ENCODE results near the gene FRRS1L.

The FRRS1L gene, protein sequence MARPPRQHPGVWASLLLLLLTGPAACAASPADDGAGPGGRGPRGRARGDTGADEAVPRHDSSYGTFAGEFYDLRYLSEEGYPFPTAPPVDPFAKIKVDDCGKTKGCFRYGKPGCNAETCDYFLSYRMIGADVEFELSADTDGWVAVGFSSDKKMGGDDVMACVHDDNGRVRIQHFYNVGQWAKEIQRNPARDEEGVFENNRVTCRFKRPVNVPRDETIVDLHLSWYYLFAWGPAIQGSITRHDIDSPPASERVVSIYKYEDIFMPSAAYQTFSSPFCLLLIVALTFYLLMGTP

DNA sequence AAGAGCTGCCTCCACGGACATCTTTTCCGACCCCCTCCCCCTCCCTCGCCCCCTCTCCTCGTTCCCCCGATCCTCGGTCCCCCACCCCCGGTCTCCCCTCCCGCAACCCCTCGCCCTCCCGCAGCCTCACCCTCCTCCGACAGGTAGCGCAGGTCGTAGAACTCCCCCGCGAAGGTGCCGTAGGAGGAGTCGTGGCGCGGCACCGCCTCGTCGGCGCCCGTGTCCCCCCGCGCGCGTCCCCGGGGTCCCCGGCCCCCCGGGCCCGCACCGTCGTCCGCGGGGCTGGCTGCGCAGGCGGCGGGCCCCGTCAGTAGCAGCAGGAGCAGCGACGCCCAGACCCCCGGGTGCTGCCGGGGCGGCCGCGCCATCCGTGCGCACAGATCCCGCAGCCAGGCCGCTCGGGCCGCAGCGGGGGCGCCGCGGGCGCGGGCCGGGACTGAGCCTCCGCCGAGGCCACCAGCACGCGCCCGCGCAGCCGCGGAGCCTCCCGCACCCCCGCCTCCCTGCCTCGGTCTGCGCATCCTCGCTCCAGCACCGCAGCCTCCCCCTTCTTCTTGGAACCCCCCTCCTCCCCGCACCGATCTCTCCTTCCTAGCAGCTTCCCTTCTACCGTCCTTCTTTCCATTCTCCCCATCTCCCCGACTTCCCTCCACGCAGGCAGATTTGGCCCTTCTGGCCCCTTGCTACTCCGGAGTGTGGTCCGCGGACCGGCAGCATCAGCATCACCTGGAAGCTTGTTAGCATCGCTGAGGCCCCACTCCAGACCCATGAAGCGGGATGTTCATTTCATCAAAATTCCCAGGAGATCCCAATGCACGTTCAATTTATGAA lies at the start of gene FRRS1L:
Gene FRRS1L, minus strand, starts transcription at position 479 of the 831 bp plus-strand sequence. Its CDS starts 111 bp downstream, at position 368.
- DNase-seq, result no peak

DNA sequence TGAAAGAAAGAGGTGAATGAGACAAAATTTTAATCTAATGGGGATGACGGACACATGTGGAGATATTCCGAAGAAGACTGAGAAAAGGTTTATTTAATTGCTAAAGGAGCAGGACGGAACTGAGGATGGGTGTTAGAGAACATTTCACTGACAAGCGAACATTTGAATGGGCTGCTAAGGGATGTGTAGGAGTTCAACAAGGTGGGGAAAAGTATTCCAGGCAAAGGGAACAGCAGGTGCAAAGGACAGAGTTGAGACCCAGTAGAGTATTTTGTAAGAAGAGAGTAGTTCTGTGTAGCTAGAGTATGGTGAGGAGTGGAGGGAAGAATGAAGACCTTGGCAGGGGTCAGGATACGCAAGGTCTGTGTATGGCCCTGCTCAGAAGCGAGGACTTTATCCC lies 47.4 kb upstream of the FRRS1L start:
- DNase-seq, result no peak

DNA sequence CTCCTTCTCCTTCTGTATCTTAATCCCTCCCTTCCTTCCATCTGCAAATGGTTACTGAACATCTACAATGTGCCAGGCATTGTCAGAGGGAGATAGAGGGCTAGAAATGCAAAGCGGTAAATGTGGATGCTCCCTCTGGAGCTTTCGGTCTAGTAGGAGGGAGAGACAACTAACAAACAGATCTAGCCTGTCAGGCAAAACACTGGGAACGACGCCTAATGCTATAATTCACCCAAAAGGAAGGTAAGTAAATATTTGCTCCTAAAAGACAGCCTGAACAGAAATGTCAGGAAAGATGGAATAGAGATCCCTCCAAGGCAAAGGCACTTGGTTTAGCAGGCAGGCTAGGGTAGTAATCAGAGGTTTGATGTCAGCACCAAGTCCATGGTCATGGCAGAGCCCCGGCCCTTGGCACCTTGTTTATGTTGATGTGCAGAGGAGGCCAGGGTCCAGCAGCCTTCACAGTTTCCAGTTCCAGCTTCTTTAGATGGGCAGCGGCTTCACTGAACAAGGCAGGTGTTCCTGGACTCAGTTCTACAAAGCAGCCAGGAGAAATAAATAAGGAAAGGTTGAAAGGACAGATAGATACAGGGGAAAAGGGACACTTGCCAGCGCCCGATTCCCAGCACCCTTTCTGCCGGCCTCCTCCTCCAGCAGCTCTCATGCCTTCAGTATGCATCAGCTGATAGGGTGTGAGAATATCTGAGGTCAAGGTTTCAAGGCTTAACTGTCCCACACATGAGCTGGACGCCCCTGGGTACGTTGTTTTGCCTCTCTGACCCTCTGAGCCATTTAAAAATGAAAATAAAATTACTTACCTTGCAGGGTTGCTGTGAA lies 46.5 kb upstream of the FRRS1L start:
- no peak for DNase-seq

DNA sequence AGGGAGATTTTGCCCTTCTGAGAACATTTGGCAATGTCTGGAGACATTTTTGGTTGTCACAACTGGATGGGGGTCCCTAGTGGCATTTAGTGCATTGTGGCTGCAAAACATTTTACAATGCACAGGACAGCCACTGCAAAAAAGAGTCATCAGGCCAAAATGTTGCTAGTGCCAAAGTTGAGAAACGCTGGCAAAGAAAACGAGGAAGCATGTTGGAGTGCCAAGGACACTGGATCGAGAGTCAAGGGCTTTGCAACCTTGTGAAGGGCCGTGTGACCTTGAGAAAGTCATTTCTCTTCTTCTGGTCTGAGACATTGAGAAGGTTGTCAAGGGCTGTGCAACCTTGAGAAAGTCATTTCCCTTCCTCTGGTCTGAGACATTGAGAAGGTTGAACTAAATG lies 45.7 kb upstream of the FRRS1L start:
- DNase-seq, result no peak

DNA sequence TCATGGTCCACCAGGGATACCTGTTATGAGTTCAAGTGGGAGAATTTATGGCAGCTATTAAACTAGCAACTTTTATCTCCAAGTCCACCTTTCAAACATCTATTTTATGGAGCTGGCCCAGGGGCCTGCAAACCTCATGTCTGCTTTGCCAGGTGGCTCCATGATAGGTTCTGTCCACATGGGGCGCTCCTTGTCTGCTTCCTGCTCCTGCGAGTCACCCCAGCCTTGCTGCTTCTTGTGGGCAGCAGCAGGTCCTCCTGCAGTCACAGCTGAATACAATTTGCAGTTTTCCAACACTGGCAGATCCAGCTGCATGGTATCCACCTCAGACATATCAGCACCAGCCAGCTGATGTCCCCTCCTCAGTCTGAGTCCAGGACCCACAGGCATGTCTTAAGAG lies 39.6 kb upstream of the FRRS1L start:
- DNase-seq, result no peak

DNA sequence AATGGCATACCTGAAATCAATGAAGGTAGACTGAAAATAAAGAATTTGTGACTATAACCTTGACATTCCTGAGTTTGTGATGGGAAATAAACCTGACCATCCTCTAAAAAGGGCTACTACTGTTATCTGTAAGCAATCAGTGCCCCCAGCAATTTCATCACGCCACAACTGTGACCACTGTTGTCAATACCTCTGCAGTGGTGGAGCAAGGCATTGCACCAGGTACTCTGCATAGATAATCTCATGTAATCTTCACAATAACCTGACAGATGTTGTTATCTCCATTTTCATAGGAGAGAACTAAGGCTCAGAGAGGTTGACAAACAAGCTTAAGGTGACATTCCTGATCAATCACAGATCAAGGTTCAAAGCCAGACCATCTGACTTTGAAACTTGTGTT lies 38.5 kb upstream of the FRRS1L start:
- no peak for DNase-seq

DNA sequence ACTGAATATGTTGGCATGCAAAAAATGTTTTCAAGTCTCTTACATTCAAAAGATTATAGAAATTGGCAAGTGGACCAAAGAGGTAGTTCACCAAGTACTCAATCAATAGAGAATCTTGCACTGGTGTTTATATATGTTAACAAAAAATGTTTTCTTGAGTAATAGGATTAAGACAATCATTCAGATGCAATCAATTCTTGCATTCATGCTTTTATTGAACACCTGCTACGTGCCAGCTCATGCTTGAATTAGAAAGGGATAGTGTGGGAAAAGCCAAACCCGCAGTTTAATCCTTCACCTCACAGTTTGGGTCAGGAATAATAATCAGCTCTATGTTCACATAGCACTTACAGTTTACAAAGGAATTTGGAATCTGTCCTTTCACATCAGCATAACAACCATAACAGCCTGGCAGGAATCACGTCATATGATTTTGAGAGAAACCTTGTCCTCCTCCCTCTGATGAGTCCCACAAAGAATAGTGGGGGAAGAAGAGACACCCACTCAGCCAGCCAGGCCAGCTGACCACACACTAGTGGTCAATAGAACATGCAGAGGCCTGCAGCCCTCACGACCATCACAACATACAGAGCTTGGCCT lies 36.8 kb upstream of the FRRS1L start:
- no peak for DNase-seq

DNA sequence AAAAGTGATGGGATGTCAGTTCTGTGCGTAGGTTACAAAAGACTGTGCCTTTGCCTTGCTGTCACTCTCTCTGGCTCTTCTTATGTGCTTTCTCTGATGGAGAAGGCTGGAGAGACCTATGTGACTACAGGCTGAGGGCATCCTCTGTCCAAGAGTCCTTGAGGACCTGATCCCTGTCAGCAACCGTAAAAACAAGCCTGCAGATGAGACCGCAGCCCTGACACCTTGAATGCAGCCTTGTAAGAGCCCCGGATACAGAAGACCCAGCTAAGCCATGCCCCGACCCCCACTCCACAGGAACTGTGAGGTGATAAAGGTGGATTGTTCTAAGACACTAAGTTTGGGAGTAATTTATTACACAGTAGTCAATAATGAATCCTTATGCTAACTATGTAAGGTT lies 32.6 kb upstream of the FRRS1L start:
- no peak for DNase-seq

DNA sequence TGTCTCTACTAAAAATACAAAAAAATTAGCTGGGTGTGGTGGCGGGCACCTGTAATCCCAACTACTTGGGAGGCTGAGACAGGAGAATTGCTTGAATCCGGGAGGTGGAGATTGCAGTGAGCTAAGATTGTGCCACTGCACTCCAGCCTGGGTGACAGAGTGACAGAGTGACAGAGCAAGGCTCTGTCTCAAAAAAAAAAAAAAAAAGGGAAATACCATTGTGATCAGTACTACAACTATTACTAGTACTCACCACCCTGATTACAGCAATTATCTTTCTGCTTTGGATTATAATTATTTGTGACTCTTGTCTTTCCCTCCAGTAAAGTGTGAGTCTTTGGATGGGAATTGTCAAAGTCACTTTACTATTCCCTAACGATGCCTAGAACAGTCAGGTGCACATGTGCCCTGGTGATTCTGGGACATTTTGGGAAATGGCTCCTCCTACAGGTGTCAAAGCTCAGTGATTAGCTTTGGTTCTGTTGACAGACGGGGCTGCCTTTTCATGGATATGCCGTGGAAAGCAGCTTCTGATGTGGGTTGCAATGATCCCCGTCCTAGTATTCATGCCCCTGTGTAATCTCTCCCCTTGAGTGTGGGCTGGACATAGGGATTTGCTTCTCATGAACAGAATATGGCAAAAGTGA lies 31.8 kb upstream of the FRRS1L start:
- DNase-seq, result no peak

DNA sequence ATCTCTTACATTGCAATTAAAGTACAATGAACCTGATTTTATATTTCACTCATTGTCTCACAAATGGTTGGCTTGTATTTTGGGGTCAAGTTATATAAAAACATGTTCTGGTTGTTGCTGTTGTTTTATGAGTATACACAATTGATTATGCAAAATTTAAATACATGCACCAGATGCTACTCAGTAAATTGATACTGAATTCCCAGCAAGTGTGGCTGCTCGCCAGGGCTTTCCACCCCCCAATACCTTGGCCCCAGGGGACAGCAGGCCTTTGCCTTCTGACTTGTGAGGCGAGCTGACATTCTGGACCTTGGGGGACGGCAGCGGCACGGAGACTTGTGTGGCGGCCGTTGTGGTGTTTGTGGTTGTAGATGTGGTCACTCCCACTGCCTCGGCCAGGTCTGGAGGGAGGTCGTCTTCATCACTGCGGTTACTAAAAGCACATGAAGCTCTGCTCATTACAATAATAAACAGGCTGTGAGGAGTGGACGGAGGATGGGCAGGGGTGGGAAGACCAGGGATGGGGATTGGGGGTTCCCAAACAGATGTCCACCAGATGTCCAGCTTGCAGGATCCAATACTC lies 27.0 kb upstream of the FRRS1L start:
- DNase-seq, result no peak

DNA sequence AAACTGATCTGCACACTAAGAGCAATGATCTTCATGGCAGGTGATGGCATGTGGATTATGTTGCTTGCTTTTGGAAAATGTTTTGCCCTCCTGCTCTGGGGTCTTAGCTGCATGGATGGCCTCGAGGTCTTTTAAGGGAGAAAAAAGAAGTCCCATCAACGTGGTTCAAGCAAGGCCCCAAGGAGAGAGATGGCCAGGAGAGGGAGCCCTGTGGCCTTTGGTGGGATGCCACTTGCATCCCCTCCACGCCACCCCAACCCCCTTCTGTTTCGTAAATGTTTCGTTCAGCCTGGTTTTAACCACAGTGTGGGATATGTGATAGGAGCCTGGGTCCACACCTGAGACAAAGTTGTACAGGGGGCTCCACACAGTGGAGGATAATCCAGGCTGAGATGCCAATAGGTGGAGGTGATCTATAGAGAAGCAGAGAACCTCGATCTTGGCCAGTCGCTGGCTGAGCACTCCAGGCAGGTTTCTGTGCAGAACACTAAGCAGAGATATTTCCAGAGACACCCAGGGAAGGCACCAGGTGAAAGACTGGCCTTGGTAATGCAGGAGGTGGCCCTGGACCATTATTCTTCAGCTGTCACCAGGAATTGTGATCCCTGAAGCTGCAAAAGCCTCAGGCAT lies 25.8 kb upstream of the FRRS1L start:
- no peak for DNase-seq

DNA sequence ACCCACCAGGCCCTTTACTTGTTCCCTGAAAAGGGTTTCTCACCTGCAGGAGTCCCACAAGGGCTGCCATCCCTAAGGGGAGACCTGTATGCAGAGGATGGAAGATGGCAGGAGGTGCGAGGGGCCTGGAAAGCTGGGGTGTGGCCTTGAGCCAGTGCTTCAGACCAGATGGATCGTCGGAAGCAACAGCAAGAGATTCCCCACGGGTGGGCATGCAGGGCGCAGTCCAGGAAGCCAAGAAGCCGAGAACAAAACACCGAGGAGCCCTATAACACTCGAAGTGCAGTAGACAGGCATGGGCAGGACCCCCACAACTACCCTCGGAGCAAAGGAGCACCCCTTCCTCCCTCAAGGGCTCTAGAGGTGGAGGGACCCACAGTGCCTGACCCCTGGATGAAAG lies 24.7 kb upstream of the FRRS1L start:
- DNase-seq, result no peak

DNA sequence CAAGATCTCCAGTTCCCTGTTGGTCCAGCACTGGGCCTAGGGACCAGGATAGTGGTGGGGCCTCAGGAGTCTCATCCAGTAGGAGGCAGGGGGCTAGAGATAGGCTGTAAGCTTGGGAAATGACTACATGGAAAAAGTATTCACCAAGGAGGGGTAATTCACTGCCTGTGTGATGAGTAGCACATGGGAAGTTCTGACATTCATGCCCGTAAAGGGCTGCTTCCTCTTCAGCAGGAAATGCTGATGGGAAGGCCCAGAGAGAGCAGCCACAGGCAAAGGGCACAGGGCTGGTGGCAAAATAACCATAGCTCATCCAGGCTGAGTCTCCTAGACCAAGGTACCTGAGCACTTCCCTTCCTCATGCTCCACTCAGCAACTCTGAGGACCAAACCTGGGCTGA lies 23.1 kb upstream of the FRRS1L start:
- no peak for DNase-seq

DNA sequence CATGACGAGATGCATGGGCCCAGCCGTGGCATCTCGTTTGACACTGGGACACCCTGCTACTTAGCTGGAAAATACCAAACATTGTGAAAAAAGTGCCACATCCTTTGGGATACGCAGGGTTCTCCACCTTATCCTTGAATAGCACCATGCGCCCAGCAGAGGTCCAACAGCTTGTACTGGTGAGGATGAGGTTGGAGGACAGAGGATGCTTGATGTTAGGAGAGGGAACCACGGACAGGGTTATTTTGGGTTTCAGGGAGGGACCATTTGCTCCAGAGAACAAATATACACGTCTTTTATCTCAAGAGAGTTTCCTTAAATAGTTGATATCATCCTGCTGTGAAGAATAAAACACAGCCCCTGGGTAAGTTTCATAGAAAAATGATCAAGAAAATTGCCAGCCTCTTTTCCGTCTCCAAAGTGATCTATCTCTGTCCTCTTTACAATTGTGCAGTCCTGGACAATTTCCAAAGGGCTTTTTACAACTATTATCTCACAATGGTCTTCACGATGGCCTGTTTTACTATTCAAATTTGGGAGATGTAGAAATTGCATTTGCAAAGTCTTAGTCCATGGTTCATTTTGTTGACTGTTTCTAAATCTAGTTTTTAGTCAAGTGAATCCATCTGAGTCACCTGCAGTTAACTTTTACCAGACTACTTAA lies 19.9 kb upstream of the FRRS1L start:
- no peak for DNase-seq

DNA sequence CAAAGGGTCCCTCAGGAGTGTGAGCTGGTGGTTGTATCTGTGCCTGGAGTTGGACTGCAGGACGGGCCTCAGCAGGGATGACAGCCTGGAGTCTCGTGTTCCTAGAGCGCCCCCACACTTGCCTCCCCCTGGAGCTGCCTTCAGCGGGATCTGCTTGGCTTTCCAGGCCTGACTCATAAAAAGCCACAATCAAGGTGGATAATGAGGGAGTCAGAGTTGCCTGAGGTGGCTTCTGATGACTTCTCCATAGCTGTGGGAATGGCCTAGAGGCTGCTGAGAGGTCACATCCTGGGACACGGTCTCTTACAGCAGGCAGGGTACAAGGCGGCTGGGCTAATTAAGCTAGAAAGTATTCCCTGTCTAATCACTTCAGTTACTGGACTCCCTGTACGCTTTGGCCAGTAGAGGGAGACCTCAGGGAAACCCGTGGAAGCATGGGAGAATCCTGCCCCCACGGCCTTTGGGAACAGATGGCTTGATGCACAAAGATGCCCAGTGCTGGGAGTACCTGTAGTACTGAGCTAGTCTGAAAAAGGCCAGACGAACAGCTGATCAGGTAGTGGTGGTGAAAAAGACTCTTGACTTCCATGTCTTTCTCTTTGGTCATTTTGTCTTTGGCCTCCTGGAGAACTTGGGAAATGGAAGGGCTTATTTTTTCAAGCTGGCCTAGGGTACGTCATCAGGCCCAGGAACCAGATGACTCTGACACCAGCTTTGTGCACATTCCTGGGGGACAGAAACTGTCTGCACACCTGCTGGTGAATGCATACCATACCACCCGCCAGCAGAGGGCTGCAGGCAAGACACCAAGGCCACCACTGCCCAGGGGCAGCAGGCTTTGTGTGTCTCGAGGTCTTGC lies 16.1 kb upstream of the FRRS1L start:
- DNase-seq, result no peak

DNA sequence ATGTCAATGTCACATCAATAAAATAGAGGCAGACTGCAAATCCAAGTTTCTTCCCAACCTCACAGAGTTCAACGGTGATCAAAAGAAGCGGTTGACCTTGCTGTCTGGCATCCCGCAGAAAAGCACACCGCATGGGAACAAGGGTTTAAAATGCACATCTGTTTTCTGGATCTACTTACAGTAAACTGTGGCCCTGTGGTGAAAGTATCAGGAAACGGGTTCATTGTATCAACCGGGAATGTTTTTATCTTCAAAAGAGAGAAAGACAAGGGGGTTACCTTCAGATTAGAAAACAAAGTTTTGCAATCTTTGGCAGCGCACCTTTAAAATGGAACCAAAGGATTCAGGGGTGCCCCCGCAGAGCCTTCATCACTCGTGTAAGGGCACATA lies 15.5 kb upstream of the FRRS1L start:
- no peak for DNase-seq

DNA sequence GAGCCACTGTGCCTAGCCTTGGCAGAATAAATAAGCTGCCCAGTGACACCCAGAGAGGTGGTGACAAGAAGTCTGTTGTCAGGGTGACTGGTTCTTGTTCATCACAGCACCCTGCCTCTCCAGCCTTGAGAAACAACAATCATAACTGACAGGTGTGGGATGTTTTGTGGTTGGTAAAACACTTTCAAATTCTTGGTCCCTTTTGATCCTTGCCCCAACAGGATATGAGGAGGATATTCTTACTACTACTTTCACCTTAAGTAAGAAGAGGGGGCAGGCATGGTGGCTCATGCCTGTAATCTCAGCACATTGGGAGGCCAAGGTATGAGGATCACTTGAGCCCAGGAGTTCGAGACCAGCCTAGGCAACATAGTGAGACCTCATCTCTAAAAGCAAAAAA lies 14.2 kb upstream of the FRRS1L start:
- DNase-seq, result no peak

DNA sequence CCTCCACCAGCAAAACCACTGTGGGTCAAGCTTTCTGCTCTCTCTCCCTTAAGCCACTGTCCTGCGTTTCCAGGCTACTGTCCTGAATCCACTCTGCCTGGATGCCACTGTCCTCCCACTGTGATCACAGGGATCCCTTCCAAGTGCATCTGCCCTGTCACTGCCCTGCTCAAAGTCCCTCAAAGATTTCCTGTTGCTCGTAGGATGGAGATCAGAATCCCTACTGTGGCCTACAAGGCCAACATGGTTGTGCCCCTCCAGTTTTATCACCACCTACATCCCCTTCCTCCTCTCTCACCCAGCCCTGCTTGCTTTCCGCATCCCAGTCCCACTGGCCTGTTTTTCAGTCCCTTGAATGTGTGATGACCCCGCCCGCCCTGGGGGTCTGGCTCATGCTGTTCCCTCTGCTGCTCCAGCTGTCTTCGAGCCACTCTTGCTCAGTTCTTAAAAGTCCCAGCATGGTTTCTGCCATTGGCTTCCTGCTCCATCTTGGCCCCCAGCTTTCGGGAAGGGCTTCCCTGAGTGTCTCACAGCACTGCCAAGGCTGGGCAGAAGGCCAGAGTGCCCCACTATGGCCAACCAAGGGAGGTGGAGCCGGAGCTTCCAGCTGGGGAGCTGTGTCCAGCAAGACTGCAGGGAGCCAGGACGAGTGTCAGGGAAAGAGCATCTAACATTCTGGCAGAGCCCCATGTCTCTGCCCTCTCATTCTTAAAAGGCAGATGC lies 12.9 kb upstream of the FRRS1L start:
- no peak for DNase-seq

DNA sequence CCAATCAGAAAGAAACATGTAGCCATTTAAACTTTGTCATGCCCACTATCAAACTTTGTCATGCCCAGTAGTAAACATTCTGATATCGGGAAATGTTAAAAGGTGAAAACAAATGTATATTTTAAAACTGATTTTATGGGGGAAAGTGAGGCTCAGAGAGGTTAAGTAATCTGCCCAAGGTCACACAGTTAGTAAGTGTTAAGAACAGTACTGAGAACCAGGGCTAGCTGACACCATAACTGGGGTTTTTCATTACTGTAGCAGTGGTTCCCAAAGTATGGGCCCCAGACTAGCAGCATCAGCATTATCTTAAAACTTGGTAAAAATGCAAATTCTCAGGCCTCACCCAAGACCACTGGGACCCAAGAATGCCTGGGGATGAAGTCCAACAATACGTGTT lies 9.9 kb upstream of the FRRS1L start:
- DNase-seq, result no peak

DNA sequence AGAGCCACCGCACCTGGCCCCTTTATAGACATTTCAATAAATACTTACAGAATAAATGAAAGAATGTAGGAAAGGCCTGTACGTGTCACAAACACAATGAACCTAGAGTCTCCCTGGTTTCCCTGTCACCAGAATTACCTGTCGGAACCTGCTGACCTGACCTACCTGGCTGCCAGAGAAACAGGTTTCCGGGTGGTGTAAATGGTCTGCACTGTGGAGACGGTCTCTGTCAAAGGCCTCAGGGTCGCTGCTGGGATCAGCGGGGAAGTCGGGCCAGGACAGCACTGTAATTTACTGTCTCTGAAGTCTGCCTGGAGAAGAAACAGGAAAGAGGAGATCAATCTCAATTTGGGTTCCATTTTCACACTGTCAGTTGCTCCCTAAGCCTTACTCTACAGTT lies 9.3 kb upstream of the FRRS1L start:
- DNase-seq, result no peak

Data from activated gamma-delta T cell treated with Interleukin-2 at 50 U/mL for 16 hours (primary cell).